K562 (cell line): Measurements from ENCODE around the gene TMEM11. TPM values are rescaled to one million over a fixed set of nuclear protein-coding genes. Genes with fewer than 3 reads are reported as not detected.

Experiments used
- ATAC-seq: fragments of 200-7000 bp; cut with Tn5 transposase; 3 replicates; pipeline ENCODE4 v1.9.1; 2020; ENCODE audit warnings: moderate library complexity
- BruUV-seq: library from RNA; stranded (reverse); fragments of 400-500 nt; replicated peaks from 2 replicates; lab custom pipeline; 2021; lab: Mats Ljungman, UMichigan
- CTCF ChIA-PET: fragments of 300-600 bp; formaldehyde crosslinking; extraction: SDS; loops from one replicate; lab custom pipeline; 2021; ENCODE audit warnings: low intra/inter-chr PET ratio; lab: Yijun Ruan, JAX
- POLR2A ChIA-PET: fragments of 300-600, 350-650 bp; sonication (Branson Sonifier 250); formaldehyde crosslinking; extraction: SDS; loops from one replicate; lab custom pipeline; 2021; ENCODE audit warnings: antibody characterized with exemption, inconsistent platforms; lab: Yijun Ruan, JAX
- DNase-seq, 4 experiments: peaks; one replicate each; pipeline versions ENCODE4 v3.0.0 to v3.0.0-alpha.2; 2011 to 2018; ENCODE audit warnings: low spot score in 3 of 4, mixed read lengths in 3 of 4; ENCODE audit errors: extremely low read depth in 1 of 4
- FAIRE-seq: peaks from 2 replicates; lab custom pipeline; 2011; peaks lifted over from hg19 to GRCh38; lab: Jason Lieb, UNC
- H2AFZ ChIP-seq: 2 replicates; pipeline ENCODE4 v1.6.0; 2011; ENCODE audit warnings: low read depth, low read length, control low read depth, inconsistent platforms
- H3K27ac ChIP-seq: fragments of 200-600 bp; 3 replicates; pipeline ENCODE4 v1.8.0; 2011; ENCODE audit warnings: low read depth, mild to moderate bottlenecking, control low read depth, inconsistent platforms, low read length, moderate library complexity, mixed read lengths; ENCODE audit errors: extremely low read depth
- H3K27me3 ChIP-seq, 2 experiments: fragments of 300-600 bp in 1 of 2; 2 replicates in 1 of 2; 3 replicates in 1 of 2; pipeline versions ENCODE4 v1.6.0 to v1.8.0; 2011; ENCODE audit warnings: inconsistent platforms in 2 of 2, low read length in 2 of 2, mild to moderate bottlenecking in 1 of 2, mixed read lengths in 1 of 2, moderate library complexity in 1 of 2; ENCODE audit not compliant: control insufficient read depth in 2 of 2, insufficient read depth in 2 of 2
- H3K36me3 ChIP-seq: fragments of 300-600 bp; 3 replicates; pipeline ENCODE4 v1.8.0; 2011; ENCODE audit warnings: mild to moderate bottlenecking, low read length, inconsistent platforms; ENCODE audit not compliant: control insufficient read depth, insufficient read depth
- H3K4me1 ChIP-seq, 2 experiments: fragments of 200-600 bp in 1 of 2; replicated peaks in 1 of 2; 2 replicates in 1 of 2; 3 replicates in 1 of 2; pipeline versions ENCODE4 v1.5.1 to v1.8.0; 2011; ENCODE audit warnings: inconsistent platforms in 2 of 2, low read length in 2 of 2, mild to moderate bottlenecking in 1 of 2, mixed read lengths in 1 of 2, moderate library complexity in 1 of 2; ENCODE audit not compliant: control insufficient read depth in 2 of 2, insufficient read depth in 2 of 2
- H3K4me2 ChIP-seq: 2 replicates; pipeline ENCODE4 v1.6.1; 2011; ENCODE audit warnings: low read length, control low read depth, inconsistent platforms, mixed read lengths; ENCODE audit not compliant: insufficient read depth
- H3K4me3 ChIP-seq: fragments of 200-600 bp; sonication (generic), shearing (Covaris generic); 2 replicates; pipeline ENCODE4 v1.5.1; 2016; ENCODE audit warnings: control low read depth, inconsistent platforms
- H3K79me2 ChIP-seq: fragments of 200-600 bp; 3 replicates; pipeline ENCODE4 v1.8.0; 2011; ENCODE audit warnings: low read length, inconsistent platforms; ENCODE audit not compliant: control insufficient read depth, insufficient read depth
- H3K9ac ChIP-seq, 2 experiments: 2 replicates each; pipeline versions ENCODE4 v1.6.0 to v1.6.1; 2011; ENCODE audit warnings: low read depth in 2 of 2, low read length in 2 of 2, control low read depth in 1 of 2, inconsistent platforms in 1 of 2, mild to moderate bottlenecking in 1 of 2, mixed read lengths in 1 of 2; ENCODE audit not compliant: insufficient read depth in 1 of 2
- H3K9me1 ChIP-seq: one replicate; pipeline ENCODE4 v1.6.0; 2011; ENCODE audit warnings: inconsistent platforms, mild to moderate bottlenecking, low read length, moderate library complexity; ENCODE audit not compliant: control insufficient read depth, insufficient read depth
- H3K9me3 ChIP-seq: replicated peaks from 2 replicates; pipeline ENCODE4 v1.5.1; 2011; ENCODE audit warnings: low read depth, low read length, inconsistent platforms; ENCODE audit not compliant: control insufficient read depth, insufficient read depth
- H4K20me1 ChIP-seq: replicated peaks from 2 replicates; pipeline ENCODE4 v1.6.1; 2011; ENCODE audit warnings: low read length, inconsistent platforms, mixed read lengths; ENCODE audit not compliant: control insufficient read depth, insufficient read depth
- CBFA2T3 ChIP-seq: fragments of 450-650 bp; IDR thresholded peaks from 2 replicates; pipeline ENCODE4 v1.6.1; 2017
- CBX2 ChIP-seq: fragments of 200-600 bp; sonication (generic); IDR thresholded peaks from one replicate; pipeline ENCODE4 v1.6.1; 2012; ENCODE audit warnings: mild to moderate bottlenecking, low read length, inconsistent platforms; ENCODE audit not compliant: insufficient read depth, poor library complexity, severe bottlenecking
- SRSF1 ChIP-seq: fragments of 200-400 bp; formaldehyde crosslinking; IDR thresholded peaks from 2 replicates; pipeline ENCODE4 v1.6.1; 2017; ENCODE audit warnings: mild to moderate bottlenecking, low read depth, low read length, moderate library complexity
- ZNF224 ChIP-seq: sonication (generic); formaldehyde crosslinking; IDR thresholded peaks from 2 replicates; pipeline ENCODE4 v1.8.0; 2022; ENCODE audit warnings: mild to moderate bottlenecking, missing genetic modification reagents
- whole genome bisulfite sequencing: fragments of 100-300 bp; shearing (Covaris generic); methylation state at CpG from one replicate; pipeline ENCODE4 v1.1.6; 2016; ENCODE audit warnings: low coverage, mixed read lengths; ENCODE audit not compliant: insufficient coverage; ENCODE audit errors: missing lambda C conversion rate; 5-methylcytosine and 5-hydroxymethylcytosine counted together
- in situ Hi-C: fragments of 300-500 bp; cut with MboI; formaldehyde crosslinking; loops from 4 replicates; pipeline ENCODE4 v1.15.0; 2018; ENCODE audit warnings: inconsistent platforms, mixed read lengths
- intact Hi-C: fragments of 100-400 bp; cut with micrococcal nuclease; formaldehyde crosslinking; loops from 2 replicates; pipeline ENCODE4 v1.14.2; 2022
- polyA plus RNA-seq, 8 experiments: library from polyadenylated mRNA; depleted of rRNA in 4 of 8; stranded (reverse) in 5 of 8; unstranded in 3 of 8; fragments of >200 nt; fragmentation: Nextera tagmentation in 2 of 8; fragmentation: Illumina TruSeq in 1 of 8; extraction: Ambion mirVana in 2 of 8; extraction: Trizol in 1 of 8; gene quantifications; 2 replicates each; pipeline versions ENCODE4 v1.2.1 to v1.2.3, GENCODE V29; 2011 to 2014; ENCODE audit warnings: inconsistent platforms in 1 of 8, missing spikeins in 1 of 8
- total RNA-seq, 7 experiments: library from RNA; depleted of rRNA in 6 of 7; stranded (reverse); fragments of >200 nt in 6 of 7; fragmentation: Illumina TruSeq in 2 of 7; extraction: Trizol in 2 of 7; gene quantifications; 2 replicates each; pipeline versions ENCODE4 v1.2.1 to v1.2.3, GENCODE V29; 2011 to 2021; ENCODE audit warnings: low replicate concordance in 1 of 7
- TF ChIP-seq, protein P1 (sequence below), 2 experiments: fragments of 450-650 bp; conservative IDR thresholded peaks; 2 replicates each; pipeline ENCODE4 v1.6.1; 2017; ENCODE audit warnings: mild to moderate bottlenecking in 2 of 2, moderate library complexity in 2 of 2

Gene TMEM11
- total and polyA plus RNA-seq, 9 of the 15 experiments (the other 6 are each of a cell fraction or from before 2014, with no cell fraction given): 12.0 to 40.7 (median 30.0) TPM

DNA sequence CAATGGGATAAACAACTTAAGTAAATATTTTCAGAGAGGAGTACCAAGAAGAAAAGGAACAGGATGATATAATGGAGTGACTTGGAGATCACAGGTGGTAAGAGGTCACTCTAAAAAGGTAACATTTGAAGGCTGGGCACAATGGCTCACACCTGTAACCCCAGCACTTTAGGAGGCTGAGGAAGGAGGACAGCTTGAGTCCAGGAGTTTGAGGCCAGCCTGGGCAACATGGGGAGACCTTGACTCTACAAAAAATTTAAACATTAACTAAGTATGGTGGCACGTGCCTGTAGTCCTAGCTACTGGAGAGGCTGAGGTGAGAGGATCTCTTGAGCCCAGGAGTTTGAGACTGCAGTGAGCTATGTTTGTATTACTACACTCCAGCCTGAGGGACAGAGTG lies 3.4 kb upstream of the TMEM11 start:
- Histone ChIP-seq H3K4me1 (peaks cover 17 to 21% of the 10 kb centered on the region in 2 experiments; a peak in 3 of 5 replicates), H3K9ac (no peak overlapping the region), H3K9me1 (no peaks in the 10 kb centered on the region), H3K4me2 (no peak overlapping the region), H3K4me3 (no peak overlapping the region), H3K27ac (no peak overlapping the region), H3K79me2 (peaks cover 62% of the 10 kb centered on the region), H3K9me3 (0 out of 2 replicates have a peak, but pooled peaks cover 1% of the 10 kb centered on the region), H4K20me1 (no peaks in the 10 kb centered on the region), H2AFZ (no peak overlapping the region), H3K27me3 (no peaks in the 10 kb centered on the region), H3K36me3 (peaks cover 38% of the 10 kb centered on the region)
- in situ Hi-C loops (no loop called here), intact Hi-C loops (loop anchor here (5.0 kb wide), 1 partner anchor 90 kb away; the partner anchor contains the start of gene DHRS7B)
- CTCF ChIA-PET: no interaction called here
- TF ChIP-seq SRSF1: no peak
- TF ChIP-seq ZNF224 (CRISPR knock-in tag): no peak
- no peak for TF ChIP-seq CBX2
- TF ChIP-seq CBFA2T3: no peak
- TF ChIP-seq, protein P1, sequence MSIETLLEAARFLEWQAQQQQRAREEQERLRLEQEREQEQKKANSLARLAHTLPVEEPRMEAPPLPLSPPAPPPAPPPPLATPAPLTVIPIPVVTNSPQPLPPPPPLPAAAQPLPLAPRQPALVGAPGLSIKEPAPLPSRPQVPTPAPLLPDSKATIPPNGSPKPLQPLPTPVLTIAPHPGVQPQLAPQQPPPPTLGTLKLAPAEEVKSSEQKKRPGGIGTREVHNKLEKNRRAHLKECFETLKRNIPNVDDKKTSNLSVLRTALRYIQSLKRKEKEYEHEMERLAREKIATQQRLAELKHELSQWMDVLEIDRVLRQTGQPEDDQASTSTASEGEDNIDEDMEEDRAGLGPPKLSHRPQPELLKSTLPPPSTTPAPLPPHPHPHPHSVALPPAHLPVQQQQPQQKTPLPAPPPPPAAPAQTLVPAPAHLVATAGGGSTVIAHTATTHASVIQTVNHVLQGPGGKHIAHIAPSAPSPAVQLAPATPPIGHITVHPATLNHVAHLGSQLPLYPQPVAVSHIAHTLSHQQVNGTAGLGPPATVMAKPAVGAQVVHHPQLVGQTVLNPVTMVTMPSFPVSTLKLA (conservative IDR thresholded peaks at IDR 0.05): no peak
- POLR2A ChIA-PET: interaction anchor here (0.6 kb wide), 1 partner anchor 80 kb away, joined by 4 read pairs; no protein-coding TSS in a partner anchor
- ATAC-seq (no peak), DNase-seq (no peak), FAIRE-seq (no peak)
- BruUV-seq: no TSS peak
- WGBS: 83% methylated on average over 1 of the region's 1 CpG
